ENCODE measurements around the gene IRS1.

Gene IRS1

DNA sequence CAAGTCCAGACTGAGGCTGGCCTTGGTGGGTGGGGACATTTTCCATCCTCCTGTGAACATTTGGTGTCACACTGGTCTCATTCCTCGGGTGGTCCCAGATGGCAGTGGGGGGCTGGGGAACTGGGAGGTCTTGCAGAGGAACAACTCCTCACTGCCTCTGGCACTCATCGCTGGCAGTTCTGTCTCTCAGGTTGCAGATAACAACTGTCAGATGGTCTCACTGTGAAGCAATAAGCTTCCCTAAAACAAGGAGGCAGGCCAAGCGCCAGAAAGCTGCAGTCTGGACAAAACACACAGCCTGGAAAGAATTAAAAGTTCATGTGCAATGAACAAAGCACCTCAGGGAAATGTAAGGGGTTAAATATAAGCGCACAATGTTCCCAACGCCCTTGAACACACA, 78.1 kb downstream of the IRS1 start:
- no peak for DNase-seq (ENCODE audit: low spot score)

DNA sequence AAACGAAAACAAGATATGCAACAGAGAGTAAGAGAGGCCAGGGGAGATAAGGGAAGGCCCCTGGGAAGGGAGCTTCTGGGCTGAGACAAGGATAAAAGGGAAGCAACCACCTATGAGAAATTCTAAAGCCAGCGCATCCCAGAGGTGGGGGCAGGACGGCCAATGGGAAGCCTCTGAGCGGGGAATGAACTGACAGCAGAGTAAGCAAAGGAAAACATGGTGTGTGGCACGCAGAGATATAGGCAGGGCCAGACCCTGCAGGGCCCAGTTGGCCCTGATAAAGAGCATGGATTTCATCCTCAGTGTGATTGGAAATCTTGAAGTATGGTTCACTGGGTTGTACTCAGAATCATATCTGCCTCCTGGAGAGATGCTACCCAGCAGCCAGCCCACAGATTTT, 78.7 kb downstream of the IRS1 start:
- no peak for DNase-seq (ENCODE audit: low spot score)

DNA sequence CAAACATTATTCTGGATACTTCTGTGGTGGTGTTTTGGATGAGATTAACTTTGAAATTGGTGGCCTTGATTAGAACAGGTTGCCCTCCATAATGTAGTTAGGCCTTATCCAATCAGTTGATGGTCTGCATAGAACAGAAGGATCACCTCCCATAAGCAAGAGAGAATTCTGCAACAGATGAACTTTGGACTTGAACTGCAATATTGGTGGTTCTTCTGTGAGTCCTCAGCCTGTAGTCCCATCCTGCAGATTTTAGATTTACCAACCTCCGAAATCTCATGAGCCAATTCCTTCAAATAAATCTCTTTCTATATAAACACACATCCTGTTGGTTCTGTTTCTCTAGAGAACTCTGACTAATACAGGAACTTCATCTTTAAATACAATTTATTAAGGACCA, 81.9 kb downstream of the IRS1 start:
- no peak for DNase-seq (ENCODE audit: low spot score)

DNA sequence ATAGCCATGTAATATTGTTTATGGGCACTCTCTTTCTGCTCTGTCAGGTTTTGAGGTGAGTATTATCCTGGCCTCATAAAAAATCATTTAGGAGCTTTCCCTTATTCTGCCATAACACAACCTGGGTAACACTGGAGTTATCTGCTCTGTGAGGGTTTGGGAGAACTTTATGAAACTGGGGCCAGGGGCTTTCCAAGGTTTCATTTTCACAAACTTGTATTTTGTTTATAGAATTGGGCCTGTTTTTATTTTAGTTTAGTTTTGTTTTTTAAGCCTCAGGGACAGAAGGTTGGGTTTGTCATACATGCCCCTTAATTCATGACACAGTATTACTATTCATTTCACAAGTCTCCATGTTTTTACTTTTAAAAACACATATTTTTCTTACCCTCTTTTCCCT, 83.5 kb downstream of the IRS1 start:
- no peak for DNase-seq (ENCODE audit: low spot score)

DNA sequence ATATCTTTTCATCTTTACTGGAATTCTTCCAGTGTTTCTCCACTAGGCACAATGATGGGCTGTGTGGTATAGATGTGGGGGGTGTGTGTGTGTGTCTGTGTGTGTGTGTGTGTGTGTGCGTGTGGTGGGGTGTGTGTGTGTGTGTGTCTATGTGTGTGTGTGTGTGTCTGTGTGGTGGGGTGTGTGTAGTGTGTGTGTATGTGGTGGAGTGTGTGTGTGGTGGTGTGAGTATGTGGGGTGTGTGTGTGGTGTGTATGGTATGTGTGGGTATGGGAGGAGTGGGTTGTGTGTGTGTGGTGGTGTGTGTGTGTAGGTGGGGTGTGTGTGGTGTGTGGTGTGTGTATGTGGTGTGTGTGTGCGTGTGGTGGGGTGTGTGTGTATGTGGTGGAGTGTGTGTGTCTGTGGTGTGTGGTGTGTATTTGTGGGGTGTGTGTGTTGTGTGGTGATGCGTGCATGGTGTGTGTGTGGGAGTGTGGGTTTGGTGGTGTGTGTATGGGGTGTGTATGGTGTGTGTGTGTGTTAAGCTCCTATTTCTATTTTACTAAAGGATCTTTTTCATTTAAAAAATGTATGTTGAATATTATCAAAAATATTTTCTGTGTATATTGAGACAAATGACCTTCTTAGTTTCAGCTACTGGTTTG, 84.2 kb downstream of the IRS1 start:
- no peak for DNase-seq (ENCODE audit: low spot score)

DNA sequence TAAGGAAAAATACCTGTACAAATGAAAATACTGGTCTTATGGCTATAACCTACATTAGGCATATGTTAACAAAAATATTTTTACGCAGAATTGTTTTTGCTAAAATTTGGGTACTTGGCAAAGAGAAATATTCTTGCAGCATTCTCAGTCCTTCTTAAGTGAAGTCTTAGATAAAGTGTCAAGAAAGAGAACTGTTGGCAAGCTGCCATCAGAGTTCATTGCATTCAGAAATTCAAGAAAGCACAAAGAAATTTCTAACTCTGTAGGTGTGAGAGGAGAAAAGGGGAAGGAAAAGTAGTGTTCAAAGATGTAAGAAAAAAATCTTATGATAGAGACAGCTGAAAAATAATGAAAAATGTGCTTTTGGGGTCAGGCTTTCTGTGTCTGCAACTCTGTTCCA, 86.7 kb downstream of the IRS1 start:
- no peak for DNase-seq (ENCODE audit: low spot score)

DNA sequence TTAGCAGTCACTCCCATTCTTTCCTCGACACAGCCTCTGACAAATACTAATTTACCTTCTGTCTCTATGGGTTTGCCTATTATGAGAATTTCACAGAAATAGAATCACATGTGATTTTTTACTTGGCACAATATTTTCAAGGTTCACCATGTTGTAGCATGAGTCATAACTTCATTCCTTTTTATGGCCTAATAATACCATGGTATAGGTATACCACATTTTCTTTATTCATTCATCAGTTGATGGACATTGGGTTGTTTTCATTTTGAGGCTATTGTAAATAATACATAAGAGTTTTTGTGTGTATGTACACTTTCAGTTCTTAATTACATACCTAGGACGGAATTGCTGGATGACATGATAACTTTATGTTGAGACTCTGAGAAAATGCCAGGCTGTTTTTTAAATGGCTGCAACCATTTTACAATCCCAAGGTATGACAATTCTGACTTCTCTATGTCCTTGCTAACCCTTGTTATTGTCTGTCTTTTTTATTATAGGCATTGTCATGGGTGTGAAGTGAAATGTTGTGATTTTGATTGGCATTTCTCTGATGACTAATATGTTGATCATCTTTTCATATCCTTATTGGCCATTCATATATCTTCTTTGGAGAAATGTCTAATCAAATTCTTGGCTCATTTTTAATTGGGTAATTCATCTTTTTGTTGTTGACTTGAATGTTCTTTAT, 87.9 kb downstream of the IRS1 start:
- DNase-seq (ENCODE audit: low spot score): no peak

DNA sequence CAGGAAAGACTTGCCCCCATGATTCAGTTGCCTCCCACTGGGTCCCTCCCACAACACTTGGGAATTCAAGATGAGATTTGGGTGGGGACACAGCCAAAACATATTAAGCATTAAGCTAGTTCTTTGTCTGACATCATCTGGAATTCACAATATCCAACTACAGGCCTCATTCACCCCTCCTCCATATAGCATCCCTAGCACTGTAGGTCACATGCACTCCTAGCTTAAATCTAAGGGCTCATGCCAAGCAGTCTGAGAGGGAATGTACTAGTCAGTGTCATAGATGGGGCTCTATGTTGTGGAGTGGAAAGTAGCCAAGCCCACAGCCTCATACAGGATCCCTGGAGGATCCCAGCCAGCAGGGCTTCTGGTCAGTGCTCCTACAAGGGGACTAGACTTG, 92.1 kb downstream of the IRS1 start:
- DNase-seq (ENCODE audit: low spot score): no peak

DNA sequence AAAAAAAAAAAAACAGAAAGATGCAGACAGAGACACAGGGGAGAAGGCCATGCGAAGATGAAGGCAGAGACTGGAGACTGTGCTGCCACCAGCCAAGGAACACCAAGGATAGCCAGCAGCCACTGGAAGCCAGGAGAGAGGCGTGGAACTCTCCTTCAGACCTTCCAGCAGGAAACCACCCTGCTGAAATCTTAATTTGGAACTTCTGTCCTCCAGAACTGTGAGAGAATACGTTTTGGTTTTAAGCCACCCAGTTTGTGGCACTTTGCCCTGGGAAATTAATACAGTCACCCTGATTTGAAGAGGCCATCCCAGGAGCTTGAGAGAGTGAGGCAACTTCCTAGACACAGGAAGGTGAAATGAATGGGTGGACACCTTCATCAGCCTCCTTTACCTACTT, 93.7 kb downstream of the IRS1 start:
- no peak for DNase-seq (ENCODE audit: low spot score)

DNA sequence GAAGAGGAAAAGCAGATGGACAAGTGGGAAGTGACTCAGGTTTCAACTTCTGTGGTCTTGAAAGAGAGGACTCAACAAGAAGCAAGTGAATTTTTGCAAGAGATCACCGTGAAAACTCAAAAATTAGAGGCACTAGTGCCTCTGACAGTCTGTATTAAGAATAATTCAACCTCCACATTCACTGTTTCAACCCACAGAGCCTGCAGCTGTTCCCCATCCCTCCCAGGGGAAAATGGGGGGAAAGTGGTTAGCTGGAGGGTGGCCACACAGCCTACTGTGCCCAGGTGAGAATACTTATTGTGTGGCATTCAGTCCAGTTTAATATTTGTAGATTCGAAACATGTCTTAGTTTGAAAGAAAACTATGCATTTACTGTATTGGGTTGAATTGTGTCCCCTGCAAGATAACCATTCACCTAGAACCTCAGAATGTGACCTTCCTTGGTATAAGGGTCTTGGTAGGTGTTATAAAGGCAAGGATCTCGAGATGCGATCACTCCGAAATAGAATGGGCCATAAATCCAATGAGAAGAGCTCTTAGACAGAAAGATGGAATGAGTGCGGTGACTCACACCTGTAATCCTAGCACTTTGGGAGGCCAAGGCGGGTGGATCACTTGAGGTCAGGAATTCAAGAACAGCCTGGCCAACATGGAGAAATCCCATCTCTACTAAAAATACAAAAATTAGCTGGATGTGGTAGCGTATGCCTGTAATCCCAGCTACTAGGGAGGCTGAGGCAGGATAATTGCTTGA, 94.3 kb downstream of the IRS1 start:
- no peak for DNase-seq (ENCODE audit: low spot score)

DNA sequence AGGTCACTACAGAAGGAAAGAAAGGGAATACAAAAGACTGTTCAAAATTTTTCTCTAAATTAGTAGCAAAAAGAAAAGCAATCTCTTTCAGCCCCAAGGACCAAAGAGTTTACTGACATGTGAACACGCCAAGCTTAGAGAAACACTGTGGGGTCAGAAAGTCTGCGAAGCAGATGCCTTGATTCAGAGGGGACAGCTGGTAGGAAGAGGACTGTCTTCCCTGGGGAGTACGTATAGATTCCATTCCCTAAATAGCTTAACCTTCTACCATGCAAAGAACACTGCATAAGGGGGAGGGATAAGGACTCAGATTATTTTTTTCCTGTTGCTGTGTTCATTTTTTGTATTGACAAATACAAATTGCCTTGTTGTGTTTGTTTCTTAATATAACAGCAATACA, 96.1 kb downstream of the IRS1 start:
- DNase-seq (ENCODE audit: low spot score): no peak

DNA sequence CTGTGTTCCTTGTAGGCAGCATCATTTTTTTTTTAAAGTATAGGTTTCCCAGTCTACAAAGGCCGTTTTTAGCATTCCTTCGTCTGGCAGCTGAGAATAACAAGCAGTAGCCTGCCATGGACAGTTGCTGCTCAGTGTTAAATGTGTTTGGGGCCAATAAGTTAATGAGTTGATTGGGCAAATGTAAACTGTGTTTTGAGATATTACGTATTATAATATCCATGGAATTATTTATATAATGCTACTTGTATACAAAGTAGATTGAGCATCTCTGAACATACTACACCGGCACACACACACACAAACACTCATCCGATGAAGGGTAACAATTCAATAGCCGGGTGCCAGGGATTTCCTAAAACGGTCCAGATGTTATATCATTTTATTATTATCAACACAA, 97.2 kb downstream of the IRS1 start:
- no peak for DNase-seq (ENCODE audit: low spot score)

DNA sequence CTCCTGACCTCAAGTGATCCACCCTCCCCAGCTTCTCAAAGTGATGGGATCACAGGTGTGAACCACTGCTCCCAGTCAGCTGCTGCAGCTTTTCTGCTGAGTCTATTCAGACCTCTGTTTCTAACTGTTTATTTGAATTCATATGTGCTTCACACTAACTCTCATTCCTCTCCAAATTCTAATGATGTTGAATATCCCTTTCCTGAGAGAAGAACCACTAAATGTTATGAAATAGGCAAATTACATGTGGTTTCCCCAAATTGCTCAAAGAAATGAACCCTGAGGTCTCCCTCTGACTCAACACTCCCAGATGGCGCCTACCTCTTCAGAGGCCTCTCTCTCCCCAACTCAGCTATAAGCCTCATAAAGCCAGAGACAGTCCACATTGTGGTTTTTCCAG, 98.6 kb downstream of the IRS1 start:
- no peak for DNase-seq (ENCODE audit: low spot score)

DNA sequence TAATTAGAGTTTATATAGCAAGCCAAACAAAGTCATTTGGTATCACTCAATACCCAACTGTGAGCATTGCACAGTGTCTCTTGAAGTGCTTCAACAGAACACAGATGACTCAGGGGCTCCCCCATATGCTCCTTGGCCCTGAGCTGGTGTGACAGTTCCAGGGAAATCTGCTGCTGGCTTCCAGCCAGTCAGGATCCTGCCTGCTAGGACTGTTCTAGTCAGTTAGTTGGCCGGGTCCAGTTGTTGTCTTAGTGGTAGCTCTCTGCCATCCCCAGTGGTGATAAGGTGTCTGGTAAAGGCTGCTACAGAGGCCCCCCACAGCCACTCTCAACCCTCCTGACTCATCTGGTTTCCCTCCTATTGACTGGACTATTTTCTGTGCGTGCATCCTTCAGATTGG, 100.3 kb downstream of the IRS1 start:
- DNase-seq (ENCODE audit: low spot score): no peak

DNA sequence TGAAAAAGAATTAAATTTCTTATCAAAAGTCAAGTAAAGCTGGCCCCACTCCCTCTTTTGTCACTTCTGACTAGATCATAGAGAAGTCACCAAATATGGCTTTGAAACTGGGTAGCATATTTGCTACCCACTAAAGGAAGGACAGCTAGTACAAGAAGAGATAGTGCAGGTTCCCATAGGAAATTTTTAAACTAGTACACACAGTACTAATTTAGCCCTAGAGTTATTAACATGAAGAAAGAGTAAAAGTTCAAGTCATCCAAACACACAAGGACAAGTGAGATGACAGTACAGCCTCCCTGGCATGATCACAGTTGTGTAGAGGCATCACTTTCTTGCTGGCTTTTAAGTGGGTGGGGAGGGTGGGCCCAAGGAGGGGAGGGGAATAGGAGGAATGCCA, 100.9 kb downstream of the IRS1 start:
- DNase-seq (ENCODE audit: low spot score): no peak

DNA sequence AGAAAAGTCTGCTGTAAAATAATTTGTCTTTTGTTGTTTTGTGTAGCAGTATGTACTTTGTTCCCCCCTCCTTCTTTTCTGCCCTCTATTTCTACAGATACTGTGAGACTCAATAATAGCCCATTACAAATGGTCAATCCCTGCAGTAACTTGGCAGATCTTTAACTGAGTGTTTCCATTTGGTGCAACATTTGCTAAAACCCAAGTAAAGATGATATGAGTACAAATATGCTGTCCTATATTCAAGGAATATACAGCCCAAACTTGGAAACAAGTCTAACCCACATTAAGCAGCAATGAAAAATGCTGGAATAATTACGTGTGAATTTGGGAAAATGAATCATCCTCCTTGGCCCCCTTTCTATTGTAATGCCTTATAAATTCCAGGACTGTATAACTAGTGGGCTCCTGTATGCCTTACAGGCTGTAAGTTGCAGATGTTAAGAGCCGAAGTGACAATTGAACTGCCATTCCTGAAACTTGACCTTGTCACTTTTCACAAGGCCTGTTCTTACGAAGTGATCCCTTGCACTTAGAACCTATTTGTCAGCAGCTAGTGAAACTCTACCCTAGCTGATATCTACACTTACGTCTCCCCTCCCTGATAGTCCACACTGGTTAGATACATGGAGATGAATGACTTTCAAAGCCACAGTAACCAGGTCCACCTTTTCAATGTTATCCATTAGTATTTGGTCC, 104.9 kb downstream of the IRS1 start:
- no peak for DNase-seq (ENCODE audit: low spot score)

DNA sequence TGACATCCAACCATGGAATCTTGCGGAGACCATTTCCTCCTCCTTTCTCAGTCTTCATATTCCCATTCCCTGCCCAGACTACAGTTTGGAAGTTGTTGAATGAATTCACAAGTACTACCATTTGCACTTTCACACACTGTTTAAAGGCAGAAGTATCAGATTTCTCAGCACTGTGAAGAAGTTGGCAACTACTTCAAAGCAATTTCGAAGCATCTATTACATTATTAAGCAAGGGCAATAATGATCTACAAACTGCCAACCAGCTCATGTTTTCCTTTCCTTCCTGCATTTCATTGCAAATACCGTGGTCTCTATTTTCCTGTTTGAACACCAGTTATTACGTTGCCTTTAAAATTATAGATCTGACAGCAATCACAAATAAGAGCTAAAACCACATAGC, 105.5 kb downstream of the IRS1 start:
- no peak for DNase-seq (ENCODE audit: low spot score)

DNA sequence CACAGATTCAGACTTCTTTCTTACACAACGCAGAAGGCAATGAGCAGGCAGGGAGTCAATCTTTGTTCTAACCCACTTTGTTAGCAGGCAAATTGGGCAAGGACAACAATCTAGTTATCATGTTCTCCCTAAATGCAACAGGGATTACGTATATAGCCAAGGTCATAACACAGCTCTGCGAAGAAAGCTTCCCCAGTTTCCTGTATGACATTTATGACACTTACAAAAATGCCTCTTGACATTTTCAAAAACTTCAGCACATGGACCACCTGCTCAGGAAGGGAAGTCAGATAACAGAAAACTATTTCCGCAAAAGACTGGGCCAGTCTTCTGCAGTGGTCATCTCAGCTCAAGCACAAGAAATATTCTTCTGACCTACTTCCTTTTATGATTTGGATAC, 106.1 kb downstream of the IRS1 start:
- no peak for DNase-seq (ENCODE audit: low spot score)

DNA sequence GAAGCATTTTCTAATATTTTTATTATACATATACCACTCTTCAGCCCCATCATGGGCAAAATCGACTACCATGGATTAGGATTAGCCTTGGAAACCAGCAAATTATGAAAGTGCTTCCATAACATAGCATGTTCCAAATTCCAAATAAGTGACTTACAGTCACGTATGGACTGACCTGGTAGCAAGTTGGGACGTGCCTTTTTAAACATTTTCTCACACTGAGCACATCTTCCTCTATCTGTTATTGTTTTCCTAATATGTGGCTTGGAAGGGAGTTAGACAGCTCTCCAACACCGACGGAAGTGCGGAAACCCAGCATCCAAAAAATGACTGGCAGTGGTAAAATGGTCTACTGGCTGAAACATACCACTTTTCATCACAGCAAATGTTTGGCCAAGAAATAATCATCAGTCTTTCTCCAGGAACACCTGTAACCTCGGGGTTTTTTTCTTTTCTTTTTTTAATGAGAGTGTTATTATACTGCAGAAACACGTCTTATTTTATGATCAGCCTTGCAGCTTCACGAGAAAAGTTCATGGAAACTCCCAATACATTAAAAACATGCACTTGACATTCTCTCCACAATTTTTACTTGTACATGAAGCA, 107.0 kb downstream of the IRS1 start:
- DNase-seq (ENCODE audit: low spot score): no peak

DNA sequence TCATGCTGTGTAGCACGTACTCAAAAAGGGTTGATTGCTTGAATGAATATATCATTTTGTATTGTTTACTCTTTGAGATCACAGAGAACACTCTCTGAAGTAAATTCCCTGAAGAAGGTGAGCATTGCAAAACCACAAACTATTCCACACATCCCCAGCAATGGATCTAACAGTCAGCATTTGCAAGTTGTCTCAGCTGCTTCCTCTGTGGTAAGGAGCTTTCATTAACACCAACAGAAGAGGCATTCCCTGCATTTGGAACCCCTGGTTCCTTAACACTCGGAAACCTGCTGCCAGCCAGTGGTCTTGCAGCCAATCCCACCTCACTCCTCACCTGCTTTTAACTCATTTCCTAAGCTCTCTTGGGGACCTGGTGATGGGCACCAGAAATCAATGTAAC, 108.4 kb downstream of the IRS1 start:
- DNase-seq (ENCODE audit: low spot score): no peak

DNA sequence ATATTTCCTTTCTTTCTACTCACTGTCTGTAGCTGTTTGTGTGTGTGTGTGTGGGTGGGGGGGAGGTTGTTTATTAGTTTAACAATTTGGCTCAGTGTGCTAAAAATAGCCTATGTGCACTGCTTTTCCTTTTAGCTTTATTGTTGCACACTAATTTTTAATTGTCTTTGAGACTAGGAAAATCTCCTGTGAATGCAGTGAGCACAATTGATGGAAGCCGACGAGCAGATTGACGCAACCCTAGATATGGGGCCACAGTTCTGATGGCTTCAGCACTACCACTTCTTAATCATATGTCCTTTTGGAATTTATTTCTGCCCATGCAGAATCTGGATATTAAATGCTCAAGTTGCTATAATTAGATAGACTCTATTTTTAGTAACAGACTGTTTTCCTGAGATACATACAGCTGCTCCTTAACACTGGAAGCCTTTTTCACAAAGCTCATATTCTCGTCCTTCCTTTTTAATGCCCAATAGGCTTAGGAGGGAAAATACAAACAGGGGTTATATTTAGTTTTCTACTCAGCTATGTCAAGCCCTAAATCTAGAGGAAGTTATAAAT, 109.1 kb downstream of the IRS1 start:
- DNase-seq (ENCODE audit: low spot score): no peak

DNA sequence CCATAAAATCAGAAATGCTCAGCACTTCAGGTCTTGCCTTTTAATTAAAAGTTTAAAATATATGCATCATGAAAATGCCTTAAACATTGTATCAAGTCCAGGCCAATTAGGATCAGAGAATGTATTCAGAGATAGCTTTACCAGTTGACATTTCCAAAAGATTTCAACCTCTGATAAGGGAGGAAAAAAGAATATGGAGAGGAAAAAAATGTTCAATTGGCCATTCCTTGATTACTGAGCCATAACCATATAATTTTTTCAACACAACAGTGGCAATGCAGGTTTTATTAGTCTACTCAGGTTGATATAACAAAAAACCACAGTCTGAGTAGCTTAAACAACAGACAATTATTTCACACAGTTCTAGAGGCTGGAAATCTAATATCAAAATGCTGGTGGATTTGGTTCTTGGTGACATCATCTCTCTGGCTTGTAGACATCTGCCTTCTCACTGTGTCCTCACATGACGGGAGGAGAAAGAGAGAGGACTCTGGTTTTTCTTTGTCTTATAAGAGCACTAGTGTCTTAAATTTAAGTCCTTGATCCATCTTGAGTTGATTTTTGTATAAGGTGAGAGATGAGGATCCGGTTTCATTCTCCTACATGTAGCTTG, 111.9 kb downstream of the IRS1 start:
- no peak for DNase-seq (ENCODE audit: low spot score)
